GM12878 (cell line): ENCODE results near the gene MEIOSIN. TPM values are rescaled to one million over a fixed set of nuclear protein-coding genes. Genes with fewer than 3 reads are reported as not detected.

Experiments
- ATAC-seq: fragments of 200-7000 bp; cut with Tn5 transposase; 3 replicates; pipeline ENCODE4 v1.9.1; 2020; ENCODE audit warnings: mild to moderate bottlenecking, moderate library complexity
- BruUV-seq: library from RNA; stranded (reverse); fragments of 400-500 nt; replicated peaks from 2 replicates; lab custom pipeline; 2021; lab: Mats Ljungman, UMichigan
- CTCF ChIA-PET: fragments of 300-600 bp; sonication (Branson Sonifier 250); formaldehyde crosslinking; extraction: SDS; loops from one replicate; lab custom pipeline; 2021; ENCODE audit warnings: inconsistent platforms; lab: Yijun Ruan, JAX
- POLR2A ChIA-PET: fragments of 350-600 bp; formaldehyde crosslinking; extraction: SDS; loops from one replicate; lab custom pipeline; 2021; ENCODE audit warnings: inconsistent platforms; lab: Charles Lee
- RAD21 ChIA-PET: fragments of 300-600 bp; sonication (Branson Sonifier 250); formaldehyde crosslinking; loops from one replicate; lab custom pipeline; 2023; ENCODE audit warnings: antibody characterized with exemption; ENCODE audit not compliant: unreplicated experiment; lab: Charles Lee
- SMC1A ChIA-PET: fragments of 300-600 bp; sonication (Branson Sonifier 250); formaldehyde crosslinking; loops from one replicate; lab custom pipeline; 2023; ENCODE audit not compliant: unreplicated experiment, uncharacterized antibody; lab: Charles Lee
- DNase-seq: peaks from one replicate; pipeline ENCODE4 v3.0.0-alpha.2; 2011; ENCODE audit warnings: low read depth, low spot score
- FAIRE-seq: peaks from 3 replicates; lab custom pipeline; 2011; peaks lifted over from hg19 to GRCh38; lab: Jason Lieb, UNC
- H2AFZ ChIP-seq: 2 replicates; pipeline ENCODE4 v1.6.0; 2011; ENCODE audit warnings: low read depth, low read length, control low read depth; ENCODE audit not compliant: control insufficient read depth
- H3K27ac ChIP-seq: 2 replicates; pipeline ENCODE4 v1.5.1; 2011; ENCODE audit warnings: control low read depth; ENCODE audit not compliant: control insufficient read depth, insufficient read depth
- H3K27me3 ChIP-seq, 2 experiments: replicated peaks in 1 of 2; 2 replicates each; pipeline versions ENCODE4 v1.6.0 to v1.6.1; 2011; ENCODE audit warnings: low read length in 1 of 2; ENCODE audit not compliant: control insufficient read depth in 2 of 2, insufficient read depth in 2 of 2
- H3K36me3 ChIP-seq, 2 experiments: 2 replicates each; pipeline ENCODE4 v1.5.1; 2011; ENCODE audit warnings: low read length in 1 of 2; ENCODE audit not compliant: control insufficient read depth in 2 of 2, insufficient read depth in 2 of 2
- H3K4me1 ChIP-seq: 2 replicates; pipeline ENCODE4 v1.6.1; 2011; ENCODE audit warnings: mild to moderate bottlenecking, low read length, moderate library complexity, mixed read lengths; ENCODE audit not compliant: control insufficient read depth, insufficient read depth
- H3K4me2 ChIP-seq: 2 replicates; pipeline ENCODE4 v1.6.0; 2011; ENCODE audit warnings: control low read depth; ENCODE audit not compliant: control insufficient read depth, insufficient read depth
- H3K4me3 ChIP-seq: fragments of 200-600 bp; sonication (generic); 2 replicates; pipeline ENCODE4 v1.5.1; 2016
- H3K79me2 ChIP-seq: 2 replicates; pipeline ENCODE4 v1.6.0; 2011; ENCODE audit warnings: low read length; ENCODE audit not compliant: control insufficient read depth, insufficient read depth
- H3K9ac ChIP-seq: 2 replicates; pipeline ENCODE4 v1.8.0; 2011; ENCODE audit warnings: low read length, control low read depth, mixed read lengths; ENCODE audit not compliant: control insufficient read depth, insufficient read depth
- H3K9me3 ChIP-seq: replicated peaks from 3 replicates; pipeline ENCODE4 v1.5.1; 2011; ENCODE audit warnings: mild to moderate bottlenecking, low read length; ENCODE audit not compliant: control insufficient read depth, insufficient read depth
- H4K20me1 ChIP-seq: 2 replicates; pipeline ENCODE4 v1.6.0; 2011; ENCODE audit not compliant: control insufficient read depth, insufficient read depth
- CBFB ChIP-seq: IDR thresholded peaks from 2 replicates; pipeline ENCODE4 v1.6.1; 2016; ENCODE audit warnings: antibody characterized with exemption, low read depth
- CHD1 ChIP-seq: IDR thresholded peaks from 2 replicates; pipeline ENCODE4 v1.6.1; 2012; ENCODE audit warnings: low read depth, low read length, improper control_type of control experiment
- ELK1 ChIP-seq: IDR thresholded peaks from 2 replicates; pipeline ENCODE4 v1.6.1; 2012; ENCODE audit warnings: low read depth, low read length, improper control_type of control experiment
- ESRRA ChIP-seq: IDR thresholded peaks from 2 replicates; pipeline ENCODE4 v1.6.1; 2012; ENCODE audit warnings: mild to moderate bottlenecking, low read length, improper control_type of control experiment
- HSF1 ChIP-seq: fragments of 150-350 bp; IDR thresholded peaks from 2 replicates; pipeline ENCODE4 v1.6.1; 2014; ENCODE audit warnings: mild to moderate bottlenecking, low read depth, low read length
- KLF5 ChIP-seq: fragments of 450-650 bp; IDR thresholded peaks from 2 replicates; pipeline ENCODE4 v1.6.1; 2014; ENCODE audit warnings: mild to moderate bottlenecking; ENCODE audit not compliant: partially characterized antibody
- LARP7 ChIP-seq: fragments of 450-650 bp; IDR thresholded peaks from 2 replicates; pipeline ENCODE4 v1.6.1; 2017; ENCODE audit warnings: mild to moderate bottlenecking
- MYB ChIP-seq: fragments of 150-350 bp; IDR thresholded peaks from 2 replicates; pipeline ENCODE4 v1.6.1; 2014; ENCODE audit warnings: mild to moderate bottlenecking, low read depth, low read length, borderline replicate concordance
- NFIC ChIP-seq: IDR thresholded peaks from 2 replicates; pipeline ENCODE4 v1.6.1; 2012; ENCODE audit warnings: low read depth, mild to moderate bottlenecking, inconsistent platforms, low read length, moderate library complexity
- PML ChIP-seq: IDR thresholded peaks from 2 replicates; pipeline ENCODE4 v1.6.1; 2012; ENCODE audit warnings: low read length, inconsistent platforms
- PRDM15 ChIP-seq: fragments of 450-650 bp; formaldehyde crosslinking; IDR thresholded peaks from 2 replicates; pipeline ENCODE4 v1.4.0; 2020; ENCODE audit warnings: mild to moderate bottlenecking, moderate library complexity
- SIX5 ChIP-seq: IDR thresholded peaks from 2 replicates; pipeline ENCODE4 v1.6.1; 2011; ENCODE audit warnings: mild to moderate bottlenecking, low read depth, low read length, moderate library complexity; ENCODE audit not compliant: severe bottlenecking
- SRF ChIP-seq, 2 experiments: IDR thresholded peaks; 2 replicates each; pipeline ENCODE4 v1.6.1; 2011; ENCODE audit warnings: low read depth in 2 of 2, low read length in 2 of 2, mild to moderate bottlenecking in 1 of 2, moderate library complexity in 1 of 2
- TCF12 ChIP-seq: IDR thresholded peaks from 2 replicates; pipeline ENCODE4 v1.6.1; 2011; ENCODE audit warnings: low read depth, mild to moderate bottlenecking, low read length
- ZBTB33 ChIP-seq: fragments of 450-650 bp; IDR thresholded peaks from 2 replicates; pipeline ENCODE4 v1.6.1; 2017; ENCODE audit warnings: mild to moderate bottlenecking
- WGBS: methylation state at CpG from one replicate; pipeline ENCODE4 v1.1.6; 2016; ENCODE audit warnings: low lambda C conversion rate; ENCODE audit not compliant: insufficient replicate concordance, insufficient coverage; ENCODE audit errors: missing lambda C conversion rate; 5-methylcytosine and 5-hydroxymethylcytosine counted together
- in situ Hi-C: fragments of 300-500 bp; cut with MboI; formaldehyde crosslinking; loops from 9 replicates; pipeline ENCODE4 v1.14.3; 2018; ENCODE audit warnings: mixed read lengths
- intact Hi-C: fragments of 100-400 bp; cut with micrococcal nuclease; formaldehyde crosslinking; loops from one replicate; pipeline ENCODE4 v1.14.2; 2022; ENCODE audit not compliant: unreplicated experiment
- polyA plus RNA-seq, 11 experiments: library from polyadenylated mRNA; depleted of rRNA in 4 of 11; unstranded in 6 of 11; stranded (reverse) in 5 of 11; fragments of >200 nt; fragmentation: Nextera tagmentation in 4 of 11; fragmentation: Illumina TruSeq in 1 of 11; extraction: Ambion mirVana in 4 of 11; extraction: Trizol in 1 of 11; gene quantifications; 1 replicate in 1 of 11; 2 replicates in 10 of 11; pipeline versions ENCODE4 v1.2.1 to v1.2.3, GENCODE V29; 2011 to 2016; ENCODE audit warnings: inconsistent platforms in 2 of 11, missing spikeins in 2 of 11, low read depth in 1 of 11
- total RNA-seq, 4 experiments: library from RNA; depleted of rRNA in 3 of 4; stranded (reverse); fragments of >200 nt in 3 of 4; fragmentation: Illumina TruSeq in 1 of 4; extraction: Trizol in 1 of 4; gene quantifications; 2 replicates each; pipeline versions ENCODE4 v1.2.1 to v1.2.3, GENCODE V29; 2013 to 2021

MEIOSIN gene
- total and polyA plus RNA-seq, 10 of the 15 experiments (the other 5 are each of a cell fraction or from before 2014, with no cell fraction given), result 0.05 to 0.66 (median 0.14) TPM; not detected in 4

- no peak for DNase-seq
- H2AFZ ChIP-seq, result no peak overlapping the region
- WGBS, result 98% methylated on average over 3 of the region's 3 CpGs
- FAIRE-seq, result no peak
- BruUV-seq, result no TSS peak
- ChIA-PET RAD21 (interaction anchor here (0.8 to 1.7 kb wide), 3 partner anchors 26 to 138 kb away, joined by 3 to 5 read pairs (median 4); no protein-coding TSS in a partner anchor), POLR2A (interaction anchor here (0.6 to 1.4 kb wide), 3 partner anchors 22 to 45 kb away, joined by 3 to 4 read pairs (median 3); no protein-coding TSS in a partner anchor), SMC1A (interaction anchor here (0.5 to 1.0 kb wide), 2 partner anchors 27 to 42 kb away, joined by 3 read pairs; partner anchors contain the start of gene FBXO46), CTCF (interaction anchor here (0.6 to 2.0 kb wide), 3 partner anchors 20 to 80 kb away, joined by 4 to 12 read pairs (median 4); partner anchors contain the start of genes DMWD and QPCTL)
- H3K36me3 ChIP-seq, result no peaks in the 10 kb centered on the region
- no peak overlapping the region for H3K9ac ChIP-seq
- intact Hi-C loops, result no loop called here
- H3K27me3 ChIP-seq, result no peaks in the 10 kb centered on the region
- no peak for ATAC-seq
- no peaks in the 10 kb centered on the region for H3K9me3 ChIP-seq
- no peaks in the 10 kb centered on the region for H4K20me1 ChIP-seq
- H3K4me3 ChIP-seq, result no peak overlapping the region
- H3K79me2 ChIP-seq, result no peaks in the 10 kb centered on the region; the same call in 1 of the 2 replicates
- no peak overlapping the region for H3K4me2 ChIP-seq
- in situ Hi-C loops, result no loop called here
- H3K27ac ChIP-seq, result no peak overlapping the region
- peaks cover 4% of the 10 kb centered on the region for H3K4me1 ChIP-seq
- no peak for TF ChIP-seq PRDM15
- no peak for TF ChIP-seq LARP7
- no peak for TF ChIP-seq PML
- no peak for TF ChIP-seq ELK1
- TF ChIP-seq KLF5, result no peak
- TF ChIP-seq MYB, result no peak
- TF ChIP-seq SIX5, result no peak
- TF ChIP-seq ESRRA, result no peak
- TF ChIP-seq TCF12, result no peak
- TF ChIP-seq HSF1, result no peak
- no peak for TF ChIP-seq NFIC
- TF ChIP-seq SRF (IDR thresholded peaks at IDR 0.05; ENCODE audit: low read depth in 2 of 2, low read length in 2 of 2), result no peak
- no peak for TF ChIP-seq ZBTB33
- no peak for TF ChIP-seq CBFB
- no peak for TF ChIP-seq CHD1
These were observed 39.7 kb downstream of the MEIOSIN start for GRCh38 chr19:45772912-45773311.
